HG02571 (cell line): ENCODE results near the gene STK10.
"Not testable (repeated sequence)": the region's sequence is repeated elsewhere in the genome, so short reads cannot be mapped to it uniquely, and the experiment has no call there.

Experiments
- ATAC-seq: cut with Tn5 transposase; IDR thresholded peaks from one replicate; pipeline ENCODE4 v1.9.1; 2021; ENCODE audit warnings: mild to moderate bottlenecking, moderate library complexity; ENCODE audit not compliant: unreplicated experiment

The STK10 gene

DNA sequence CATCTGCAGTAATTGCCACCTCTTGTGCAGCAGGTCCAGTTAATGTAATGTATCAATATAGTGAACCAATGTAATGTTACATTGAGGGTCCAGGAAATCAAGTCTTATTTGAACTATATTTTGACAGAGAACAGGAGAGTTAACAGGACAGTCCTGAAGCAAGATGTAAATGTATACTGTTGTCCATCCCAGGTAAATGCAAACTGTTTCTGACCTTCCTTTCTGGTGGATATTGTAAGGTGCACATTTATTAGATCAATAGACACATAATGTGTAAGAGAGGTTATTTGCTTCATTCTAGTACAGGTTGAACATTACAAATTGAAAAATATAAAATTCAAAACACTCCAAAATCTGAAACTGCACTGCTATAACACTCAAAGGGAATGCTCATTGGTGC is 158.1 kb downstream of the STK10 start:
- no peak for ATAC-seq

DNA sequence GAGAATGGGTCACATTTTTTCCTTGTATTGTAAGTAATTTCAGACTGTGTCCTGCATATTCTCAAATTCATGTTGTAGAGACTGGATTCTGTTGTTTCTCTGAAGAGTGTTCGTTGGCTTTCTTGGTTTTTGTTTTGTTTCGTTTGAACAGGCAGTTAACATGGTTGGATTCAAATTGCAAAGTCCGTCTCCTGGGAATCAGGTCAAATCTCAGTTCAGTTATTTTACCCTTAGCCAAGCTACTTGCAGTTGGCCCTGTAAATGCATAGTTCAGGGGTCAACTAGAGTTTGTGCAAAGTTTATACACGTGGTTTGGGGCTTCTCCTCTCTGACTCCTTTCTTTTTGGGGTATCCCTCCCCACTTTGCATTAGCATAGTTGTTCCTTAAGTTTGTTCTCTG is 159.9 kb downstream of the STK10 start:
- ATAC-seq: no peak

DNA sequence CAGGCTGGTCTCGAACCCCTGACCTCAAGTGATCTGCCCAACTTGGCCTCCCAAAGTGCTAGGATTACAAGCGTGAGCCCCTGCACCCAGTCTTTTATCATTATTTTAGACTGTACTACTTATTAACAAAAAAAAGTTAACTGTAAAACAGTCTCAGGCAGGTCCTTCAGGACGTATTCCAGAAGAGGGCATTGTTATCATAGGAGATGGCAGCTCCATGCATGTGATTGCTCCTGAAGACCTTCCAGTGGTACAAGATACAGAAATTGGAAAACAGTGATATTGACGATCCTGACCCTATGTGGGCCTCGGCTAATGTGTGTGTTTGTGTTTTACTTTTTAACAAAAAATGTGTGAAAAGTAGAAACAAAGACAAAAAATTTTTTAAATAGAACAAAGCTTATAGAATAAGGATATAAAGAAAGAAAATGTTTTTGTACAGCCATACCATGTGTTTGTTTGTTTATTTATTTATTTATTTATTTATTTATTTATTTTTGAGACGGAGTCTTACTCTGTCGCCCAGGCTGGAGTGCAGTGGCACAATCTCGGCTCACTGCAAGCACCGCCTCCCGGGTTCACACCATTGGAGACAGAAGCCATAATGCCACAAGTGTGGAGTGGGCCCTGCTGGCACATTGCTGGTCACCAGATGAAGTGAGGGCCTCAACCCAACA is 167.8 kb downstream of the STK10 start:
- ATAC-seq: not testable (repeated sequence)

DNA sequence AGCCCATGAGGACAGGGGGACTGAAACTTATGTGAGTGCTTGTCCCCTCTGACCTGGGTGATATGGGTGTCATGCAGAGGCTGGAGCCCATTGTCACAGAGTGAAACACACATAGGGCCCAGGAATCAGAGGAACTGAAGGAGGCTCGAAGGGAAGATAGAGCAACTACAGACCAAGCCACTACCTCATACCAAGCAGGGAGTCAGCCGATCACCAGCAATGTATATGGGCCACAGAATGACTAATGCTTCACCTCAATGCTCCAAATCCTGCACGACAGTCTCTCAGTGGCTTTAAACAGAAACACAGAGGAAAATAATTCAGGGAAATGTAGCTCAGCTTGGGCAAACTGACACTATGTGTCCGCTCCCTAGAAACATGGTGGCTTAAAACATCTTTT is 172.7 kb downstream of the STK10 start:
- ATAC-seq: no peak

DNA sequence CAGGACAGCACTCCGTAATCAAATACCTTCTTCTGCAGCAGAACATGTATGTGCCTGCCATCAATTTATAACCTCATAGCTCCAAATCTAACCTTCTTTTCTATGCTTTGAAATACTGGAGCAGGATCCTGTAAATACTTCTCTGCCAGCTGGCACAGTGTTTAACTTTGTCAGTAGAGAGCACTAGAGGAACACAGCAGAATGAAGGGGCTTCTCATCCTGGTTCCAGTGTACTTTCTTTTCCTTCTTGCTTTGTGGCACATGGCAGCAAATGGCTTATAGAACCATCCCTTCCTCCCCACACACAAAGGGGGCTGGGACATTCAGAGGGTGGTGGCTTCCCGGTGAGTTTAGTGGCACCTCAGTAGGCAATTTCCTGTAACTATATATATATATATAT is 177.7 kb downstream of the STK10 start:
- no peak for ATAC-seq

DNA sequence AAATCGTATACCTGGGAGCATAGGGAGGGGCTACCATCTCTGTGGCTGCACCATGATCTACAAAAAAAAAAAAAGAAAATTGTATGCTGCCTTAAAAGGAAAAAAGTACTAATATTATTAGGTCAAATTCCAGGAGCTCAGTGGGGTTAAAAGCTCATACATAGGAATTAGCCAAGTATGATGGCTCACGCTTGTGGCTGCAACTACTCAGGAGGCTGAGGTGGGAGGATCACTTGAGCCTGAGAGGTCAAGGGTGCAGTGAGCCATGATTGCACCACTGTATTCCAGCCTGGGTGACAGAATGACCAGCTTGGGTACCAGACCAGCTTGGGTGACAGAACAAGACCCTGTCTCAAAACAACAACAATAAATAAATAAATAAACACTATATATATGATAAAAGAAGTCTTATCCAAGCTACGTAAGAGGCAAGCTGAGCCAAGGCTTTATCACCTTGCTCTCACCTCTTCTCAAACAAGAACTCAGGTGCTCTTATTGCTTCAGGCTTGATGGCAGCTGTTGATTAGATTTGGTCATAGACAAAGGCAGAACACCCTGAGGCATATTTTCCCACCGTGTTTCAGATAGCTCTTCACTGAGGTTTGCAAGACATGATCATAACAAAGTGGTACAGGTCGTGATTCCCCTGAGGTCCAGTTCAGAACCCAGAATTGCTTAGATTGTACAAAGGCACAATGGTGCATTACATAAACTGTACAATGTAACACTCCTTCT is 178.3 kb downstream of the STK10 start:
- no peak for ATAC-seq

DNA sequence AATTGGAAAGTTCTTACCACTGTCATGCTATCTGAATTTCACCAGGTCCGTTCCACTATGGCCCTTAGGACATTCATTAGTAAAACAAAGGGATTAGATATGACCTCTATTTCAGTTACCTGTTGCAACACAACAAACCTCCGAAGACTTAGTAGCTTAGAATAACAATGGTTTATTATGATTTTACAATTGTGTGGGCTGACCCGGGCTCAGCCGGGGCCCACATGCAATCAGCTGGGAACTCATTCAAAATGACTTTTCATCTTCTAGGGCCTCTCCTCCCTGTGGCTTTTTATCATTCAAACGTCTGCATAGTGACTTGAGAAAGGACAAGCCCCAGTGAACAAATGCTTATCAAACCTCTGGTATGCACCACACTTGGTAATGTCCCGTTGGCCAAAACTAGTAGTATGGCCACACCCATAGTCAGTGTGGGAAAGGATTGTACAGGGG is 179.3 kb downstream of the STK10 start:
- ATAC-seq: no peak

DNA sequence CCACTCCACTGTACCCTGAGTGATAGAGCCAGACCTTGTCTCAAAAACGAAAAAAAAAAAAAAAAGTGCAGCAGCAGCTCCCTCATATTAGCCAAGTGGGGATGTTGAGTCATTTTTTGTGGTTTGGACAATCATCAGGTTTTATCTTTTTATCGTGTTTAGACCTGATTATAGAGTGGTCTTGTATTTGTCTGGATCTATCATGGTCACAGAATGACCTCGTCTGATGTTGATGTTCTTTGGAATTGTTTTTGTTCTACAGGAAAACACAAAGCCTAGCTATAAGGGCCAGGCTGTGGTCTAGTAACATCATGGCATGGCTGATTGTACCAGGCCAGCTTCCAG is 179.9 kb downstream of the STK10 start:
- ATAC-seq: no peak

DNA sequence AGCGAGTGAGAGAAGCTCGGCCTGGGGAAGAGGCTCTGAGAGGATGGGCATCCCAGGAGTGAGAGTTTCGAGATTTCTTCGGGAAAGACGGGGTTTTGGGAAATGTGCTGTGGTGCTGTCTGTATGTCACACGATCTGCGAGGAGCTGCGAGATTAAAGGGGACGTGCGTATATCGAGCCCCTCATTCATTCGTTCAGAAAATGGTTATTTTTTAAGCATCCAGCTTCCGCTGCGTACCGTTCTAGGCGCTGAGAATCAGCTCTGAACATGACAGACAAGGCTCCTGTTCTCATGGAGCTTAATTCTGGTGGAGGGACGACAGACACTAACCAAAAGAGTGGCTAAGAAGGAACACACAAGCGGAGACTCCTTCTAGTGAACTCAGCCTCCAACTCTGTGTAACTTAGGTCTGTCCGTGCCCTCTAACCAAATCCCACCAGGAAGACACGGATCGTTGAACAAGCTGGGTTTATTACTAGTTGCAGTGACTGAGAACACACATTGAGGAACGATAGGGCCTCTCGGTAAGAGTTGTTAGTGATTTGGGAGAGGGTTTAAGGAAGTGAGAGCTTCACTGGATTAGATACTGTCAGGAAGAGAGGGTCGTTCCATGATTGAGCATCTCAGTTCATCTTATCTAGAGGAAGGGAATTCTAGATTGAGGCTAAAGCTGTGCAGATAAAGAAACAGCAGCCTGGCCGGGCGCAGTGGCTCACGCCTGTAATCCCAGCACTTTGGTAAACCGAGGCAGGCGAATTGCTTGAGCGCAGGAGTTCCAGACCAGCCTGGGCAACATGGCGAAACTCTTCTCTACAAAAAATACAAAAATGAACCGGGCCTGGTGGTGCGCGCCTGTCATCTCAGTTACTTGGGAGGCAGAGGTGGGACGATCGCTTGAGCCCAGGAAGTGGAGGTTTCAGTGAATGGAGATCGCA is 180.6 kb downstream of the STK10 start:
- ATAC-seq: no peak

DNA sequence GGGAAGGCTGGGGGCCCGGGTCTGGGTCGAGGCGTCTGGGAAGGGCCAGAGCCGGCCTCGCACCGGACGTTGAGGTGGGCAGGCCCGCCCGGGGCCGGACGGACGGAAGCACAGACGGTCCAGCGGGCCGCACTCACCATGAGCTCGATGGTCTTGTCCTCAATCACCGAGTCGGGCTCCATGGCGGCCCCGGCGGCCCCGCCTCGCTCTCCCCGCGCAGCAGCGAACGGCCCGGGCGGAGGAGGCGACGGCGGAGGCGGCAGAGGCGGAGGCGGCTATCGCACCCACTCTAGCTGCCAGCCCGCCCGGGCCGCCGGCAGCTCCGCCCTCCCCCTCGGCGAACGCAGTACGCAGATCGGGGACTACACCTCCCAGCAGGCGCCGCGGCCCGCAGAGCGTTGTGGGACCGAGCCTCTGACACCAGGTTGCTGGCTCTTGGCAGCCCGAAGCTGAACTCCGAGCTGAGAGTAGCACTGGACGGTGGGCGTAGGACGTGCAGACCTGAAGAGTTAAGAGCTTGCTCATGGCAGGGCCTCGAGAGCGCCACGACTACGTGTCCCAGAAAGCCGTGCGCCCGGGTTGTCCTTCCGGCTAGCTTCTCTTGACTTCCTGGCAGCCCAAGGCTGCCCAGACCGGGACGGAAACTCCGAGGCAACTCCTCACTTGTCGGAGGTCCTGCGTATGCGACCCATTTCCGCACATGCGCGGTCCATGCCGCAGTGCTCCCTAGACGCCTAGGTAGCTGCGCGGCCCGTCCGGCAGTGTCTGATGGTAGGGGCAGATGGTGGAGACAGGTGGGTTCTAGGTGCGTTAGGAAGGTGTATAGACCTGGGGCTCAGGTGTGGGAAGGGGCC is 181.5 kb downstream of the STK10 start, which contains the start of gene FBXW11:
Gene FBXW11, minus strand, starts transcription at position 318 of the 854 bp plus-strand sequence. Its CDS starts 136 bp downstream, at position 182.
- ATAC-seq: peak; percentile 80

DNA sequence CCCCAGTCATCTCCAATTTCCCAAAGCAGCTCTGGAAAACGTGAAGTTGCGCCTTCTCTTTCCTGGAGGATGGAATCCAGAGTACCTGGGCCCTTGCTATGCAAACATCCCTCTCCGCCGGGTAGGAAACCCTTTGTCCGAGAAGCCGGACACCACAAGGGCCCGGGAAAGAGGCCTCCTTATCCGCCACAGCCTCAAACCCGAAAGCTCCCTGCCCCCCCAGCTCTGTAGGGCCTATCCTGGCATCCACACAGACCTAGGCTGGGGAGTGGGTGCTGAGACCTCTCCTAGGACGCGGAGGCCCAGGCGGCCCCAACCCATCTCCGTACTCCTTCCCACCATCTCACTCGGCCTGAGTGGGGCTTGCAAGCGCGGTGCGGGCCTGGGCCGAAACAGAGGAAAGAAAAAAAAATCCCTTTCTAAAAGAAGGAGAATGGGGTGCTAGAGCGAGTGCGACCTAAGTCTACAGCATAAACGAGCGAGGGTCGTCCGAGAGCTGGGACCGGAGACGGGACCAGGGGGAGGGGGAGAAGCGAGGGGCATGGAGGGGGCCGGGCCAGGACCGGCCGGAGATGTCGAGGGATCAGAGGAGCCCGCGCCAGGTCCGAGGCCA is 182.2 kb downstream of the STK10 start:
- ATAC-seq: no peak

DNA sequence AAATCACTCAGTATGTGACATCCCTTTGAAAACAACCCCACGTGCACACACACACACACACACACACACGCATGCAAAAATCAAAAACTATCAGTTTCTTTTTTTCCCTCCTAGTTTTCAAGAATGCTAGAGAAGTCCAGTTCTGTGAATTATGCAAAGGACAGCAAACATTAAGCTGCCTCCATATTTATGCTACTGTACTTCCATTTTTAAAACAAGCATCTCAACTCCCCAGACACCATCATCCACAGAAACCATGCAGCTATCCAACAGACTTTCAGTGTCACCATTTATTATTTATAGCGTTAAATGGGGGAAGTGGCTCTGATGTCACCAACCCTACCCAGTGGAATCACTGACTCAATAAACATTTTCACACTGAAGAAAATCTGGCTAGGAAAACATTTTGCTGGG is 183.2 kb downstream of the STK10 start:
- ATAC-seq: no peak

DNA sequence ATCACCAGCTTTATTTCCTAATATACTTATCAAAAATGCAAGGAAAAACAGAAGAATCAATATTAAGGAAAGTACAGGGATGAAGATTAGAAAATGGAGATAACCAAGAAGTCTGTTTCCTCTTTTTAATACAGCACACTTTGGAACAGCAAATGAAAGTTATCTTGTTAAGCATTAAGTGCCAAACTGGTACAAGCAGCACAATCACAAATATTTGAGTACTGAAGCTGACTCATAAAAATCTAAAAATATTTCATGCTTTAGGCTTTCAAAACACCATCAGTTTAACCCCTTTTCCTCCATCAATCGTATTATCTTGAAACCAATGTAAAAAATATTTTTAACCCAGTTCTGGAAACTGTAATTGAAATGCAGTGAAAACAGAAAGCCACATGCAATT is 184.3 kb downstream of the STK10 start:
- ATAC-seq: no peak

DNA sequence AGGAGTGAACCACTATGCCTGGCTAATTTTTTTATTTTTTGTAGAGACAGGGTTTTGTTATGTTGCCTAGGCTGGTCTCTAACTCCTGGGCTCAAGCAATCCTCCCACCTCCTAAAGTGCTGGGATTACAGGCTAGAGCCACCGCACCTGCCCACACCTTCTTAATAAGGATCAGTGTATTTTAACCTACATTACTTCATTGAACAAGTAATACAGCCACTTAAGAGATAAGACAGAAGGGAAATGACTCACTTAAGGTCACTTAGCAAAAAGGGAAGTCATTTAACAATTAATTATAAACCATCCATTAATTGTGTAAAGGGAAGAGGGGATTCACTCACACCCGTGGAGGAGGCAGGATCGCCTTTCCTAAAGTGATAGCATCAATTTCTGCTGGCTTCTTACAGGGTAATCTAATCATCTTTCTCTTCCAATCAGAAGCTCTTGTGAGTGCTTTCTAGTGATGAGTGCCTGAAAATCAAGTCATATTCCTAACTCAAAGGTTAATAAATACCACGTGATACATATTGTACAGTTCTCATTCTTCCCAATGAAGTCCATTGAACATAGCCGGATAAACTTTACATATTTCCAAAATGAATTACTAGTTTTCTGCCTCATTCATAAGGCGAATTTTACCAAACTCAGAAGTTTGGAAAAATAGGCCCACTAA is 185.0 kb downstream of the STK10 start:
- ATAC-seq: no peak

DNA sequence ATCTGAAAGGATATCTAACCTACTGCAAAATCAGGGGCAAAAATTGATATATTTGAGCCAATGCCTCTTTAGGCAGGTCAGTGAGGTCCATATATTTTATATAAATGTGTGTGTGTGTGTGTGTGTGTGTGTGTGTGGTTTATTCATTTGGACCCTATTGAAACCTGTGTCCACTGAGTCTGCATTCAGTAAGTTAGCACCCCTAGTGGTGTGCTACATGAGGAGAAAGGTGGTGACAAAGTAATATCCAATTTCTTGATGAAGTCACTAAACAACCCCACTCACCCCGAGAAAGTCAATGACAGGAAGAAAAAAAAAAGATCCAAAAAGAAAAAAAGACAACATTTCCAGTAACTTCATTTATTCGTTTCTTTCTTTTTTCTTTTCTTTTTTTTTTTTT is 185.7 kb downstream of the STK10 start:
- ATAC-seq: no peak

DNA sequence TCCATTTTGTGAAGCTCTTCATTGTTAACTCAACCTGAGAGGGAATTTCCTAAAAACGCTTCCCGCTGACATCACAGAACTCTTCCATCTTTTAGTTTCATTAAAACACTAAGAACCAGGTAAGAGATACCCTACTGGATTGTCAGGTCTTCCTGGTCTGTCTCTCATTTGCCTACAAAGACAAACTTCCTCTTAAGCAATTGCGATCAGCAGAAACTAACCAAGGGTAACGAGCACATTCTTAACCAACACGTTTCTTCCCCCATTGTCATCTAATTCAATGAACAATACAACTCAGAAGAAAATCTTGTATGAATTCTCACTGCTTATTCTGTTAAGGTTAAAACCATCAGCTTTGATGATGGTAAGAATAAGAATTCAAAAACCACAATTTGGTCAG is 188.1 kb downstream of the STK10 start:
- no peak for ATAC-seq

DNA sequence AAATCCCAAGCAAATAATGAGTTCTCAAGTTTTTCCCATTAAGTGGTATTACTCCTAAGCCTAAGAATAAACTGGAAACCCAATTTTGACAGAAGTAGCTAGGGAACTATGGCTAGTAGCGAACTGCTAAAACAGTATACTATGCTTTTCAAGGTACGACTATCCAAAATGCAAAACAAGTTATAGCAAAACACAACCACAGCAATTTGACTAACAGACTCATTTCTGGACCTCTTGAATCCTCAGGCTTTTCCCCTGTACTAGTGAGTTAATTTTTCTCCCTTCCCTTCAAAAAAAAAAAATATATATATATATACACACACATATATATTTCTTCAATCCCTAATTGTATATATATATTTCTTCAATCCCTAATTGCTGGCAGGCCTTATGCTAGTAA is 188.9 kb downstream of the STK10 start:
- no peak for ATAC-seq

DNA sequence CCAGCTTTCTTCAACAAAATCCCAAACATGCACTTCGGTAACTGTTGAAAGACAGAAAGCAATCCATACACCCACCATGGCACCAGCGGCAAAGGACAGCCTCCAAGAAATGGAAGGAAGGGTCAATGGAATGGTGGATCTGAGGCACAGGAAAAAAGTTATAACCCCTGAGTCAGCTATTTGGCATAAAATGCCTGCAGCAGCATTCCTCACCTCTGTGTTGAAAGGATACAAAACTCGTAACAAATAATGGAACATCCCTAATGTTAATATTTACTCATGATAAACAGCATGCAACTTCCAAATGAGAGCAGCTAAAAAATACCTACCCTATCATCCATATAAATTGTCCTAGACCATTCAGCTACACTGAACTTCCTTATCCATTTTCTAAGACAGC is 191.0 kb downstream of the STK10 start:
- no peak for ATAC-seq

DNA sequence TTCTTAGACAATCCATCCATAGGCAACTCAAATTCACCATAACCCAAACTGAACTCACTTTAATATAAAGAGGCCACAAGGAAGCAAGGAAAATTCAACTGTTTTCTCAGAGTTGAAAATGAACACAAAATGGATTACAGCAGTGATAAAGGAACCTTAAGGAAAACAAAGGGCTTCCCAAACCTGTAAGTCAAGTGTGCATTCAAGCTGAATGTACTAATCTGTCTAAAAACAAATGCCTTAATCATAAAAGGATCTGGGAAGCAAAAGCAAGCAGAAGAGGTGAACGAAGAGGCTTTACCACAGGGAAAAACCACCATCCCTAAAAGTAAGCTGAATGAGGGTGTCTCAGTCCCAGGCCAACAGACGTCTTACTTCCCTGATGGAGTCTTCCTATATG is 195.2 kb downstream of the STK10 start:
- no peak for ATAC-seq

DNA sequence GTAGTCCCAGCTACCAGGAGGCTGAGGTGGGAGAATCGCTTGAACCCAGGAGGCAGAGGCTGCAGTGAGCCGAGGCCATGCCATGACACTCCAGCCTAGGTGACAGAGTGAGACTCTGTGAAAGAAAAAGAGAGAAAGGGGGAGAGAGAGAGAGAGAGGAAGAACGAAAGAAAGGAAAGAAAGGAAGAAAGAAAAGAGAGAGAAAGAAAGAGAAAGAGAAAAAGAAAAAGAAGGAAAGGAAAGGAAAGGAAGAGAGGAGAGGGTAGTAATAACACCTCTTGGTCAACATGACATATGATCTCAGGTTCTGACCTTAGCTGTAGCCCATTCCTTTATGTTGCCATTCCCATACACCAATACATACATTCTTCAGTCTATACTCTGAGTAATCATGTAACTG is 195.7 kb downstream of the STK10 start:
- ATAC-seq: no peak
